Body of pancreas (tissue), 4 donors: ENCODE measurements around the gene PRR20G. TPM values are rescaled to one million over a fixed set of nuclear protein-coding genes. Genes with fewer than 3 reads are reported as not detected.

Experiments used
- ATAC-seq: fragments of 150-250 bp; one replicate; pipeline ENCODE4 v1.9.1; 2016
- DNase-seq, 4 donors: peaks; one replicate each; pipeline ENCODE4 v3.0.0-alpha.2; 2019
- H3K27ac ChIP-seq, 4 donors: fragments of 200-600 bp; sonication (generic); 1 replicate in 3 of 4; 2 replicates in 1 of 4; pipeline versions ENCODE4 v1.5.1 to v1.6.1; 2016 to 2019; ENCODE audit warnings: mild to moderate bottlenecking in 1 of 4, mixed read lengths in 1 of 4, moderate library complexity in 1 of 4
- H3K27me3 ChIP-seq, 2 donors: fragments of 200-600 bp; sonication (generic); one replicate each; pipeline ENCODE4 v1.6.0; 2016; ENCODE audit warnings: mild to moderate bottlenecking in 1 of 2
- H3K36me3 ChIP-seq, 2 donors: fragments of 200-600 bp; sonication (generic); replicated peaks in 1 of 2; 2 replicates each; pipeline ENCODE4 v1.5.1; 2016; ENCODE audit warnings: low read depth in 2 of 2; ENCODE audit not compliant: insufficient read depth in 1 of 2
- H3K4me1 ChIP-seq: fragments of 200-600 bp; sonication (generic); one replicate; pipeline ENCODE4 v1.6.0; 2016
- H3K4me3 ChIP-seq, 2 donors: fragments of 200-600 bp; sonication (generic); 1 replicate in 1 of 2; 2 replicates in 1 of 2; pipeline ENCODE4 v1.5.1; 2016 to 2019
- H3K9me3 ChIP-seq, 3 donors: fragments of 200-600 bp; sonication (generic); 1 replicate in 2 of 3; 2 replicates in 1 of 3; pipeline ENCODE4 v1.5.1; 2016
- CTCF ChIP-seq, 7 experiments: fragments of 450-650 bp in 4 of 7; fragments of 200-600 bp in 3 of 7; sonication (generic) in 3 of 7; IDR thresholded peaks; one replicate each; pipeline ENCODE4 v1.5.1; 2016 to 2019; ENCODE audit warnings: antibody characterized with exemption in 7 of 7
- POLR2A ChIP-seq, 3 donors: fragments of 450-650 bp; IDR thresholded peaks; one replicate each; pipeline ENCODE4 v1.6.1; 2016; ENCODE audit warnings: antibody characterized with exemption in 3 of 3, mild to moderate bottlenecking in 2 of 3
- WGBS, 2 donors: methylation state at CpG; one replicate each; pipeline ENCODE4 v1.1.5; 2017; 5-methylcytosine and 5-hydroxymethylcytosine counted together
- intact Hi-C: fragments of 100-400 bp; cut with DNase I; formaldehyde crosslinking; loops from one replicate; pipeline ENCODE4 v1.15.1; 2023
- total RNA-seq, 2 donors: library from RNA; depleted of rRNA; stranded (reverse); fragments of >200 nt; gene quantifications; one replicate each; pipeline ENCODE4 v1.1.0, GENCODE V29; 2016

The PRR20G gene
- total RNA-seq, 2 donors from 2014 or later = not detected

DNA sequence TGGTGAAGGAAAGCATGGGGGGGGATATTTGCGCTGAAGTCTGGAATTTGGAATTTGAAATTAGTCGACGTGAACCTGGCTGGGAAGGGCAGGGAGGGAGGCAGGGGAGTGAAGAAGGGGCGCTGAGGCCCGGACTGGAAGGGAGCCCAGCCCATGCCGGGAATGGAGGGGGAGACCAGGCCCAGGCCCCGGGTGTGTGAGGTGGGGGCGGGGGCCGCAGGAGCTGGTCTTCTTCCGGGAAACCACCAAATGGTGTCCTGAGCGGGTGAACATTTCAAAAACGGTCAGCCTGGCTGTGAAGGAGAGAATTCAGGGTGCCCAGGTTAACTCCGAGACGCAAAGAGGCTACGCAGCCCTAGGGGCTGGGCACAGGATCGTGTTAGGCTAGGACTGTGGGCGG lies 497 bp upstream of the PRR20G start:
- Histone ChIP-seq H3K27me3 (no peaks in the 10 kb centered on the region), H3K4me1 (no peaks in the 10 kb centered on the region), H3K27ac (no peak overlapping the region), H3K9me3 (no peaks in the 10 kb centered on the region), H3K4me3 (no peak overlapping the region), H3K36me3 (no peaks in the 10 kb centered on the region)
- WGBS, 2 donors = 79% methylated on average over 17 of the region's 17 CpGs
- intact Hi-C loops = no loop called here
- TF ChIP-seq CTCF (IDR thresholded peaks at IDR 0.05) = no peak
- TF ChIP-seq POLR2A (IDR thresholded peaks at IDR 0.05) = no peak
- no peak for ATAC-seq
- DNase-seq = no peak

DNA sequence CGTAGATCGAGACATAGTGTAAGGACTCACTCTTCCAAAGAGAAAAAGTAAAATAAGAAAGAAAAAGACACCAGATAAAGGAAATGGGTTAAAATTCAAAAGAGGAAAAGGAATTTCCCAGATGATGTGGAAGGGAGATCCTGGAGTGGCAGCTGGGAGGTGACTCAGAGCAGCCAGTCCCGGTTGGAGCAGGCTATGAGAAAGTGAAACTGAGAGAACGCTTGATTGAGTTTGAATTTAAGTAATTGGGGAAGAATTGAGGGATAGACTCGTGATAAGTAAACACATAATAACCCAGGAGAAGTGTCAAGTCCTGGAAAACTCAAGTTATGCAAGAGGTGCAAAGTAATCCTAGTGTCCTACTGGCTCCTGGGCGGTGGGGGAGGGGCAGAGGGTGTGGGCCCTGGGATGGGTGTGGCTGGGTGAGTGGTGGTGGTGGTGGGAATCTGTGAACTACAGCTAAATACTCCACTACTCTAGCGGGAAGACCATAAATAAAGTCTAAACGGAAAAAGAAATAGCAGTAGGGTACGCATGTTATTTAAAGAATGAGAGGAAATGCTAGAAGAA lies 1.2 kb downstream of the PRR20G start:
- ATAC-seq = no peak
- Histone ChIP-seq H3K27me3 (no peaks in the 10 kb centered on the region), H3K4me3 (no peak overlapping the region), H3K36me3 (no peaks in the 10 kb centered on the region), H3K9me3 (no peaks in the 10 kb centered on the region), H3K27ac (no peak overlapping the region), H3K4me1 (no peaks in the 10 kb centered on the region)
- DNase-seq = no peak
- intact Hi-C loops = no loop called here
- TF ChIP-seq CTCF (IDR thresholded peaks at IDR 0.05) = no peak
- no peak for TF ChIP-seq POLR2A (IDR thresholded peaks at IDR 0.05)
- WGBS, 2 donors = 72 to 75% methylated on average over 9 of the region's 9 CpGs

DNA sequence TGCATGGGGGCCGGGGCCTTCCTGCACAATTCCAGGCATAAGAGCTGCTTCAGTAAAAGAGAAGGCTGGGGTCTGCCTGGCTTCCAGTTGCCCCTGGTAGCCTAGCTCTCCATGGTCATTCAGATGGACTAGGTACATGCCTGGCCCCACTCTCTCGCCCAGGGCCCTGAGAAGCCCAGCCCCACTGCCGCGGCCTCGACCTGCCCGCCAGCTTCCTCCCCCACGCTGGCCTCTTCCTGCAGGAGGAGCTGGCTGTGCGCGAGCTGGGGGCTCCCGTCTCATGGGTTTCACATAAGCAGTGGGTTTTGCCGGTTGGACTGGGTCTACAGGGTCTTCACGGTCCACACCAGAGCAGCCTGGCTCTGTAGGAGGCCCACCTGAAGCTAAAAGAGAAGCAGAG lies 3.6 kb downstream of the PRR20G start:
- no peaks in the 10 kb centered on the region for H3K9me3 ChIP-seq
- 76 to 90% methylated on average over 2 to 12 of the region's 12 CpGs for WGBS, 2 donors
- ATAC-seq = no peak
- no peaks in the 10 kb centered on the region for H3K36me3 ChIP-seq
- intact Hi-C loops = no loop called here
- no peak overlapping the region for H3K27ac ChIP-seq
- no peak overlapping the region for H3K4me3 ChIP-seq
- no peaks in the 10 kb centered on the region for H3K27me3 ChIP-seq
- H3K4me1 ChIP-seq = no peaks in the 10 kb centered on the region
- TF ChIP-seq CTCF (IDR thresholded peaks at IDR 0.05) (no peak), POLR2A (IDR thresholded peaks at IDR 0.05) (no peak)
- DNase-seq = no peak

- no peak for DNase-seq
- ATAC-seq = no peak
- no peaks in the 10 kb centered on the region for H3K27me3 ChIP-seq
- no peak for TF ChIP-seq CTCF (IDR thresholded peaks at IDR 0.05)
- H3K4me3 ChIP-seq = no peak overlapping the region
- intact Hi-C loops = no loop called here
- H3K36me3 ChIP-seq = no peaks in the 10 kb centered on the region
- 70 to 97% methylated on average over 2 of the region's 2 CpGs for WGBS, 2 donors
- H3K4me1 ChIP-seq = no peaks in the 10 kb centered on the region
- no peak overlapping the region for H3K27ac ChIP-seq
- H3K9me3 ChIP-seq = no peaks in the 10 kb centered on the region
Measured at GRCh38 chr3:127277561-127277960, 10.3 kb downstream of the PRR20G start.

DNA sequence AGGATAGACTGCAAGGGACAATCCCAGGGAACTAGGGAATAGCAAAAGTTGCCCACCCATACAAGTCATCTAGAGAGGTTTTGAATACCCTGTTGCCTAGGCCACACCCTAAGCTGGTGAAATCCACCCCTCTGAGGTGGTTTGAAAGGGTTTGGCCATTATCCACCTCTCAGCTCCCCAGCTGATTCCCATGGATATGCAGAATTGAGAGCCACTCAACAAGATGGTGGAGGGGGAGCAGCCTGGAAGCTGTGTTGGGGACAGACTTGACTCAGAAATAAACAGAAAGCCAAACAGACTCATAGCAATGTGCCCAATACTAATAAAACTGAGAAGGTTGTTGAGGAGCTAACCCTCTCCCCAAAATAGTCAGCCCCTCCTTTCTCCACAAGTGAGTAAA lies 10.9 kb downstream of the PRR20G start:
- no peak overlapping the region for H3K27ac ChIP-seq
- no peak for TF ChIP-seq CTCF (IDR thresholded peaks at IDR 0.05)
- no peak overlapping the region for H3K4me3 ChIP-seq
- DNase-seq (no peak), ATAC-seq (no peak)
- H3K36me3 ChIP-seq = no peaks in the 10 kb centered on the region
- no peaks in the 10 kb centered on the region for H3K4me1 ChIP-seq
- H3K9me3 ChIP-seq = no peaks in the 10 kb centered on the region
- H3K27me3 ChIP-seq = no peaks in the 10 kb centered on the region
- intact Hi-C loops = no loop called here
